Mesenchymal stem cell (in vitro differentiated cells and primary cell): ENCODE data around the gene CBY1.
A peak's percentile ranks its signal among the peaks of the same experiment; 100 is the strongest.

Experiments used
- DNase-seq: peaks from one replicate; pipeline ENCODE4 v3.0.0-alpha.2; 2013
- H2AFZ ChIP-seq: one replicate; pipeline ENCODE4 v1.6.1; 2013; ENCODE audit warnings: low read depth, mild to moderate bottlenecking, control low read depth, inconsistent platforms, low read length, moderate library complexity
- H2AK5ac ChIP-seq: 2 replicates; pipeline ENCODE4 v1.6.1; 2013; ENCODE audit warnings: low read length, moderate library complexity, mild to moderate bottlenecking, inconsistent platforms; ENCODE audit not compliant: severe bottlenecking
- H2BK120ac ChIP-seq: one replicate; pipeline ENCODE4 v1.6.1; 2013; ENCODE audit warnings: low read depth, mild to moderate bottlenecking, inconsistent platforms, low read length, moderate library complexity
- H2BK12ac ChIP-seq, 2 experiments: one replicate each; pipeline ENCODE4 v1.6.1; 2013; ENCODE audit warnings: inconsistent platforms in 2 of 2, low read length in 2 of 2, mild to moderate bottlenecking in 2 of 2, moderate library complexity in 2 of 2, control low read depth in 1 of 2
- H2BK15ac ChIP-seq: one replicate; pipeline ENCODE4 v1.6.1; 2013; ENCODE audit warnings: mild to moderate bottlenecking, low read depth, inconsistent platforms; ENCODE audit not compliant: poor library complexity, severe bottlenecking
- H2BK5ac ChIP-seq: 2 replicates; pipeline ENCODE4 v1.6.1; 2013; ENCODE audit warnings: low read depth, mild to moderate bottlenecking, low read length, control low read depth, inconsistent platforms; ENCODE audit not compliant: poor library complexity, severe bottlenecking
- H3K14ac ChIP-seq, 2 experiments: one replicate each; pipeline ENCODE4 v1.6.1; 2013; ENCODE audit warnings: inconsistent platforms in 2 of 2, low read length in 2 of 2, control low read depth in 1 of 2, mild to moderate bottlenecking in 1 of 2, moderate library complexity in 1 of 2
- H3K18ac ChIP-seq, 2 experiments: one replicate each; pipeline ENCODE4 v1.6.1; 2013; ENCODE audit warnings: inconsistent platforms in 2 of 2, low read length in 2 of 2, control low read depth in 1 of 2, low read depth in 1 of 2, mild to moderate bottlenecking in 1 of 2
- H3K23ac ChIP-seq, 2 experiments: one replicate each; pipeline ENCODE4 v1.6.1; 2013; ENCODE audit warnings: inconsistent platforms in 2 of 2, low read length in 2 of 2, mild to moderate bottlenecking in 2 of 2, moderate library complexity in 2 of 2, control low read depth in 1 of 2
- H3K27ac ChIP-seq: 2 replicates; pipeline ENCODE4 v1.5.1; 2013; ENCODE audit warnings: mild to moderate bottlenecking, moderate library complexity, low read length, control low read depth, inconsistent platforms; ENCODE audit not compliant: poor library complexity, severe bottlenecking
- H3K27me3 ChIP-seq, 2 experiments: 2 replicates each; pipeline versions ENCODE4 v1.6.1 to v1.7.0; 2013; ENCODE audit warnings: low read length in 2 of 2, mild to moderate bottlenecking in 2 of 2, moderate library complexity in 2 of 2, control low read depth in 1 of 2, inconsistent platforms in 1 of 2; ENCODE audit not compliant: control insufficient read depth in 1 of 2, insufficient read depth in 1 of 2
- H3K36me3 ChIP-seq, 2 experiments: 2 replicates each; pipeline versions ENCODE4 v1.6.1 to v1.7.0; 2013; ENCODE audit warnings: low read length in 2 of 2, control low read depth in 1 of 2, inconsistent platforms in 1 of 2, low read depth in 1 of 2, mild to moderate bottlenecking in 1 of 2; ENCODE audit not compliant: insufficient read depth in 2 of 2, control insufficient read depth in 1 of 2
- H3K4ac ChIP-seq, 2 experiments: one replicate each; pipeline ENCODE4 v1.6.1; 2013; ENCODE audit warnings: inconsistent platforms in 2 of 2, low read length in 2 of 2, mild to moderate bottlenecking in 2 of 2, moderate library complexity in 2 of 2, control low read depth in 1 of 2, low read depth in 1 of 2
- H3K4me1 ChIP-seq: 2 replicates; pipeline ENCODE4 v1.6.1; 2013; ENCODE audit warnings: low read depth, low read length, control low read depth; ENCODE audit not compliant: control insufficient read depth, insufficient read depth
- H3K4me2 ChIP-seq: 2 replicates; pipeline ENCODE4 v1.6.1; 2013; ENCODE audit warnings: low read length, mild to moderate bottlenecking, inconsistent platforms; ENCODE audit not compliant: poor library complexity, severe bottlenecking
- H3K4me3 ChIP-seq, 2 experiments: 2 replicates each; pipeline versions ENCODE4 v1.5.1 to v1.7.0; 2013; ENCODE audit warnings: low read length in 2 of 2, mild to moderate bottlenecking in 2 of 2, control low read depth in 1 of 2, low read depth in 1 of 2; ENCODE audit not compliant: insufficient read depth in 1 of 2
- H3K79me1 ChIP-seq: replicated peaks from 2 replicates; pipeline ENCODE4 v1.6.1; 2013; ENCODE audit warnings: mild to moderate bottlenecking, control low read depth, low read length, inconsistent platforms; ENCODE audit not compliant: poor library complexity, severe bottlenecking
- H3K9ac ChIP-seq: 2 replicates; pipeline ENCODE4 v1.7.0; 2013; ENCODE audit warnings: mild to moderate bottlenecking, low read length, moderate library complexity
- H3K9me3 ChIP-seq: 2 replicates; pipeline ENCODE4 v1.7.0; 2013; ENCODE audit warnings: mild to moderate bottlenecking, low read length; ENCODE audit not compliant: control insufficient read depth
- H4K8ac ChIP-seq: one replicate; pipeline ENCODE4 v1.6.1; 2013; ENCODE audit warnings: inconsistent platforms, mild to moderate bottlenecking, low read length, moderate library complexity
- H4K91ac ChIP-seq: one replicate; pipeline ENCODE4 v1.6.1; 2013; ENCODE audit warnings: mild to moderate bottlenecking, low read length, inconsistent platforms
- WGBS: methylation state at CpG from one replicate; pipeline ENCODE4 v1.1.7; 2013; ENCODE audit warnings: mixed read lengths; 5-methylcytosine and 5-hydroxymethylcytosine counted together

Gene CBY1

GRCh38 chr22:38698407-38699094, 42.1 kb downstream of the CBY1 start:
- Histone ChIP-seq H3K23ac (no peak overlapping the region), H3K4ac (no peak overlapping the region), H4K8ac (no peak overlapping the region), H3K79me1 (peaks cover 3% of the 10 kb centered on the region), H3K18ac (no peak overlapping the region), H3K4me1 (peaks cover 18% of the 10 kb centered on the region), H3K36me3 (peaks cover 0 to 27% of the 10 kb centered on the region in 2 experiments), H3K27me3 (no peaks in the 10 kb centered on the region), H2BK120ac (no peak overlapping the region), H3K4me3 (peak overlapping the region; percentile 30 to 89), H3K27ac (peak overlapping the region; percentile 79), H2AFZ (no peak overlapping the region), H3K9me3 (no peaks in the 10 kb centered on the region), H3K14ac (no peak overlapping the region), H2BK15ac (no peak overlapping the region), H2AK5ac (no peak overlapping the region), H3K4me2 (peak overlapping the region; percentile 76), H2BK5ac (no peak overlapping the region), H3K9ac (peak overlapping the region; percentile 98), H4K91ac (no peak overlapping the region), H2BK12ac (no peak overlapping the region)
- WGBS: 97% methylated on average over 13 of the region's 13 CpGs
- DNase-seq: no peak

- H3K4ac ChIP-seq: no peak overlapping the region
- peak overlapping the region in 1 of 2 experiments; percentile 89 for H3K4me3 ChIP-seq
- no peaks in the 10 kb centered on the region for H3K9me3 ChIP-seq
- H3K4me2 ChIP-seq: peak overlapping the region; percentile 76
- no peak overlapping the region for H2AK5ac ChIP-seq
- H2AFZ ChIP-seq: no peak overlapping the region
- no peak overlapping the region for H2BK120ac ChIP-seq
- H3K23ac ChIP-seq: no peak overlapping the region
- H2BK5ac ChIP-seq: no peak overlapping the region
- H2BK15ac ChIP-seq: no peak overlapping the region
- no peak overlapping the region for H3K14ac ChIP-seq
- H4K8ac ChIP-seq: no peak overlapping the region
- WGBS: 88% methylated on average over 5 of the region's 5 CpGs
- H3K18ac ChIP-seq: no peak overlapping the region
- no peak overlapping the region for H2BK12ac ChIP-seq
- no peak overlapping the region for H3K27ac ChIP-seq
- peaks cover 4% of the 10 kb centered on the region for H3K79me1 ChIP-seq
- H3K27me3 ChIP-seq: no peaks in the 10 kb centered on the region
- peaks cover 18% of the 10 kb centered on the region for H3K4me1 ChIP-seq
- H3K36me3 ChIP-seq: peaks cover 0 to 21% of the 10 kb centered on the region in 2 experiments
- H3K9ac ChIP-seq: peak overlapping the region; percentile 98
- no peak overlapping the region for H4K91ac ChIP-seq
- no peak for DNase-seq
Measured at GRCh38 chr22:38699143-38699542, 42.7 kb downstream of the CBY1 start.

DNA sequence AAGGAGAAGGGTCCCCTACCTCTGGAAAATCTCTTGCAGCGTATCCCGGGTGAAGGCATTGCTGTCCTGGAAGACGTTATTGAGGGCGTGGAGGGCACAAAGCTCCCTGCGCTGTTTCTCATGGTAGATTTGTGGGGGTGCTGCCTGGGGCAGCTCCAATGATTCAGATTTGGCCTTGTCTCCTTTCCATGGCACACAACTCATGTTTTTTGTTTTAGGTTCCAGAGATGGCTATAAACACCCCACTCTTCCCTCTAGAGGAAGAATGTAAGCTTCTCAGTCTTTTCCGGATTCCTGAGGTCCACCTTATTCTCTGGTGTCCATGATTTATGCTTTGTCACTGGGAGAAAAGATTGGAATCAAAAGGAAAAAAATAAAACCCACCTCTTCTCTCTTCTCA, 43.3 kb downstream of the CBY1 start:
- H3K18ac ChIP-seq: no peak overlapping the region
- no peak overlapping the region for H2BK15ac ChIP-seq
- H3K14ac ChIP-seq: peak overlapping the region in 1 of 2 experiments; percentile 23
- H3K4me3 ChIP-seq: peak overlapping the region; percentile 54 to 89
- peak overlapping the region; percentile 76 for H3K4me2 ChIP-seq
- H4K8ac ChIP-seq: no peak overlapping the region
- H3K27me3 ChIP-seq: no peaks in the 10 kb centered on the region
- peaks cover 4% of the 10 kb centered on the region for H3K79me1 ChIP-seq
- peak overlapping the region; percentile 84 for H3K27ac ChIP-seq
- H3K36me3 ChIP-seq: peaks cover 0 to 18% of the 10 kb centered on the region in 2 experiments
- H3K4me1 ChIP-seq: peaks cover 19% of the 10 kb centered on the region
- H4K91ac ChIP-seq: no peak overlapping the region
- no peaks in the 10 kb centered on the region for H3K9me3 ChIP-seq
- peak overlapping the region in 1 of 2 experiments; percentile 19 for H3K4ac ChIP-seq
- no peak overlapping the region for H2AFZ ChIP-seq
- WGBS: 31% methylated on average over 5 of the region's 6 CpGs
- peak overlapping the region; percentile 14 for H2AK5ac ChIP-seq
- DNase-seq: peak; percentile 52
- no peak overlapping the region for H2BK12ac ChIP-seq
- no peak overlapping the region for H3K23ac ChIP-seq
- H2BK5ac ChIP-seq: no peak overlapping the region
- H2BK120ac ChIP-seq: no peak overlapping the region
- H3K9ac ChIP-seq: peak overlapping the region; percentile 98

DNA sequence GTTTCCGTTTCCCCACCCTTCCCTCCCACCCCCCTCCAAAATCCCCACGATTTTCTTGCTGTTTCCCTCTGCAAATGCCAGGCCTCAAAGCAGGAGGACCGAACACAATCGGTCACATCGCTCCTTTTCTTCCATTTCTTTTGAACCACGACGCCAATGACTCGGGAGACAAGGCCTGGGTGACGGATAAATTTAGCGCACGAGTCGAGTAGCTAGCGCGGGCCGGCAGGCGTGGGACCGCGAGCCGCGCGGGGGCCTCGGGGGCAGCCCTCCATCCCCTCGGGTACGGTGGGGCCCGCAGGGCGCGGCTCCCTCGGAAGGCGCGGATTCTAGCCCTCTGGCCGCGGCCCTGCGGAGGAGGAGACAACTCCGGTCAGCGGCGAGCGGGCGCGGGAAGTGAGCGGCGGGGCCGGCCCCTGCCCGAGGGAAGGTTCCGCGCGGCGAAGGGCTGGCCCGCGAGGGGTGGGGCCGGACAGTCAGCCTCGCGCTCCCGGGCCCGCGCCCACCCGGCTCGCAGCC, 43.9 kb downstream of the CBY1 start:
- Histone ChIP-seq H3K18ac (peak overlapping the region; percentile 91 to 95), H3K9me3 (no peaks in the 10 kb centered on the region), H2BK5ac (peak overlapping the region; percentile 84), H3K4me3 (peak overlapping the region; percentile 89), H2AK5ac (peak overlapping the region; percentile 53), H3K79me1 (peaks cover 4% of the 10 kb centered on the region), H4K8ac (peak overlapping the region; percentile 91), H2BK12ac (peak overlapping the region in 1 of 2 experiments; percentile 86), H2BK120ac (peak overlapping the region; percentile 91), H3K36me3 (peaks cover 0 to 18% of the 10 kb centered on the region in 2 experiments), H4K91ac (peak overlapping the region; percentile 94), H3K9ac (peak overlapping the region; percentile 98), H3K4me1 (peaks cover 19% of the 10 kb centered on the region), H2BK15ac (peak overlapping the region; percentile 99), H3K4ac (peak overlapping the region; percentile 29 to 96), H3K23ac (peak overlapping the region in 1 of 2 experiments; percentile 88), H2AFZ (peak overlapping the region; percentile 85), H3K27me3 (no peaks in the 10 kb centered on the region), H3K4me2 (peak overlapping the region; percentile 90), H3K14ac (peak overlapping the region in 1 of 2 experiments; percentile 98), H3K27ac (peak overlapping the region; percentile 84)
- WGBS: 1% methylated on average over 25 of the region's 57 CpGs
- DNase-seq: peak; percentile 71
